Measurements from ENCODE around the gene NASP.

DNA sequence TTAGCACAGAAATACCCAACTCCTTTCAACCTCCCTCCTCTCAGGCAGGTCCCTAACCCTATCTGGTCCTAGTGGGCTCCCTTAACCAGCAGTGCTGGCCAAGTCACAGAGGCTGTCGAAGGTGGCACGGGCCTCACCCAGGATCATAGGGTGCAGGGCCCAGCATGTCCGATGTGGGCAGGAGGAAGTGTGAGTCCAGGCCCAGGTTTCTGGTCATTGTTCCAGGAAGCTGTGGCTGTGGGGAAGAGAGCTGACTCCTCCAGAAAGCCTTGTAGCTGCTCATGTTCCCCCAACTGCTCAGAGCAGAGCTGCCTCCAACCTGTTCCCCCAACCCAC is 37.6 kb downstream of the NASP start:
- TF ChIP-seq POLR2A (IDR thresholded peaks at IDR 0.05) (no peak), CTCF (IDR thresholded peaks at IDR 0.05) (no peak)
